ENCODE data around the gene PUSL1. TPM values are rescaled to one million over a fixed set of nuclear protein-coding genes. Genes with fewer than 3 reads are reported as not detected.

PUSL1 gene
- total and polyA plus RNA-seq, 2 of the 13 experiments (the other 11 are each of a cell fraction or from before 2014, with no cell fraction given) = 8.3 to 22.2 TPM

DNA sequence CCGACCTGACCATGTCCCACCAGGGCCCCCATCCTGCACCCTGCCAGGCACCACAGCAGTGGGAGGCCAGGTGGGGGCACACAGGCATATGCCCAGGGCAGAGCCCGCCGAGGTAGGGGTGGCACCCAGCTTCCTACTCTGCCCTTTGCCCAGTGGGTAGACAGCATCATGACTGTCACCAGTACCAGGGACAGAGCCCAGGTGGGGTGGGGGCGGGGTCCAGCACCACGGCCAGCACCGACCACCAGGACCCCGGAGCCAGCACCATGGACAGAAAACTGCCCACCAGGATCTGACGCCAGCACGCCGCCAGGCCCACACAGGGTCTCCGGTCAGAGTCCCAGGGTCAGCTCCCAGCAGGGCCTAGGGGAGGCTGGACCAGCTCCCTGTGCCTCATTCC is 26.4 kb downstream of the PUSL1 start (continued):
- TF ChIP-seq NPAS2 (CRISPR knock-in tag; IDR thresholded peaks at IDR 0.05; ENCODE audit: borderline replicate concordance) (no peak), NFE2L1 (CRISPR knock-in tag; IDR thresholded peaks at IDR 0.05; ENCODE audit: borderline replicate concordance) (no peak), HNRNPL (IDR thresholded peaks at IDR 0.05; ENCODE audit: low read depth, low read length) (peak; percentile 85), RELA (CRISPR knock-in tag; IDR thresholded peaks at IDR 0.05) (no peak), NKX3-1 (CRISPR knock-in tag; IDR thresholded peaks at IDR 0.05) (peak; percentile 86), ZZZ3 (CRISPR knock-in tag; IDR thresholded peaks at IDR 0.05; ENCODE audit: borderline replicate concordance) (no peak), NCOA5 (CRISPR knock-in tag; IDR thresholded peaks at IDR 0.05) (no peak), MATR3 (CRISPR knock-in tag; IDR thresholded peaks at IDR 0.05) (no peak), WIZ (CRISPR knock-in tag; IDR thresholded peaks at IDR 0.05) (no peak; the same call in 1 of the 2 replicates), ZNF768 (CRISPR knock-in tag; IDR thresholded peaks at IDR 0.05) (peak; percentile 75; the same call in 1 of the 2 replicates), NR2F1 (CRISPR knock-in tag; IDR thresholded peaks at IDR 0.05) (no peak), ZSCAN20 (CRISPR knock-in tag; IDR thresholded peaks at IDR 0.05; ENCODE audit: borderline replicate concordance) (peak; percentile 58; the same call in 1 of the 2 replicates)
- TF ChIP-seq, protein P1, sequence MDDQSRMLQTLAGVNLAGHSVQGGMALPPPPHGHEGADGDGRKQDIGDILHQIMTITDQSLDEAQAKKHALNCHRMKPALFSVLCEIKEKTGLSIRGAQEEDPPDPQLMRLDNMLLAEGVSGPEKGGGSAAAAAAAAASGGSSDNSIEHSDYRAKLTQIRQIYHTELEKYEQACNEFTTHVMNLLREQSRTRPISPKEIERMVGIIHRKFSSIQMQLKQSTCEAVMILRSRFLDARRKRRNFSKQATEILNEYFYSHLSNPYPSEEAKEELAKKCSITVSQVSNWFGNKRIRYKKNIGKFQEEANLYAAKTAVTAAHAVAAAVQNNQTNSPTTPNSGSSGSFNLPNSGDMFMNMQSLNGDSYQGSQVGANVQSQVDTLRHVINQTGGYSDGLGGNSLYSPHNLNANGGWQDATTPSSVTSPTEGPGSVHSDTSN (CRISPR knock-in tag; IDR thresholded peaks at IDR 0.05; ENCODE audit: borderline replicate concordance) = no peak
- TF ChIP-seq, protein P2, sequence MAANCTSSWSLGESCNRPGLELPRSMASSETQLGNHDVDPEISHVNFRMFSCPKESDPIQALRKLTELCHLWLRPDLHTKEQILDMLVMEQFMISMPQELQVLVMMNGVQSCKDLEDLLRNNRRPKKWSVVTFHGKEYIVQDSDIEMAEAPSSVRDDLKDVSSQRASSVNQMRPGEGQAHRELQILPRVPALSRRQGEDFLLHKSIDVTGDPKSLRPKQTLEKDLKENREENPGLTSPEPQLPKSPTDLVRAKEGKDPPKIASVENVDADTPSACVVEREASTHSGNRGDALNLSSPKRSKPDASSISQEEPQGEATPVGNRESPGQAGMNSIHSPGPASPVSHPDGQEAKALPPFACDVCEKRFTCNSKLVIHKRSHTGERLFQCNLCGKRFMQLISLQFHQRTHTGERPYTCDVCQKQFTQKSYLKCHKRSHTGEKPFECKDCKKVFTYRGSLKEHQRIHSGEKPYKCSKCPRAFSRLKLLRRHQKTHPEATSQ (CRISPR knock-in tag; IDR thresholded peaks at IDR 0.05; ENCODE audit: borderline replicate concordance) = no peak
- TF ChIP-seq, protein P3, sequence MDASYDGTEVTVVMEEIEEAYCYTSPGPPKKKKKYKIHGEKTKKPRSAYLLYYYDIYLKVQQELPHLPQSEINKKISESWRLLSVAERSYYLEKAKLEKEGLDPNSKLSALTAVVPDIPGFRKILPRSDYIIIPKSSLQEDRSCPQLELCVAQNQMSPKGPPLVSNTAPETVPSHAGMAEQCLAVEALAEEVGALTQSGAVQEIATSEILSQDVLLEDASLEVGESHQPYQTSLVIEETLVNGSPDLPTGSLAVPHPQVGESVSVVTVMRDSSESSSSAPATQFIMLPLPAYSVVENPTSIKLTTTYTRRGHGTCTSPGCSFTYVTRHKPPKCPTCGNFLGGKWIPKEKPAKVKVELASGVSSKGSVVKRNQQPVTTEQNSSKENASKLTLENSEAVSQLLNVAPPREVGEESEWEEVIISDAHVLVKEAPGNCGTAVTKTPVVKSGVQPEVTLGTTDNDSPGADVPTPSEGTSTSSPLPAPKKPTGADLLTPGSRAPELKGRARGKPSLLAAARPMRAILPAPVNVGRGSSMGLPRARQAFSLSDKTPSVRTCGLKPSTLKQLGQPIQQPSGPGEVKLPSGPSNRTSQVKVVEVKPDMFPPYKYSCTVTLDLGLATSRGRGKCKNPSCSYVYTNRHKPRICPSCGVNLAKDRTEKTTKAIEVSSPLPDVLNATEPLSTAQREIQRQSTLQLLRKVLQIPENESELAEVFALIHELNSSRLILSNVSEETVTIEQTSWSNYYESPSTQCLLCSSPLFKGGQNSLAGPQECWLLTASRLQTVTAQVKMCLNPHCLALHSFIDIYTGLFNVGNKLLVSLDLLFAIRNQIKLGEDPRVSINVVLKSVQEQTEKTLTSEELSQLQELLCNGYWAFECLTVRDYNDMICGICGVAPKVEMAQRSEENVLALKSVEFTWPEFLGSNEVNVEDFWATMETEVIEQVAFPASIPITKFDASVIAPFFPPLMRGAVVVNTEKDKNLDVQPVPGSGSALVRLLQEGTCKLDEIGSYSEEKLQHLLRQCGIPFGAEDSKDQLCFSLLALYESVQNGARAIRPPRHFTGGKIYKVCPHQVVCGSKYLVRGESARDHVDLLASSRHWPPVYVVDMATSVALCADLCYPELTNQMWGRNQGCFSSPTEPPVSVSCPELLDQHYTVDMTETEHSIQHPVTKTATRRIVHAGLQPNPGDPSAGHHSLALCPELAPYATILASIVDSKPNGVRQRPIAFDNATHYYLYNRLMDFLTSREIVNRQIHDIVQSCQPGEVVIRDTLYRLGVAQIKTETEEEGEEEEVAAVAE (CRISPR knock-in tag; IDR thresholded peaks at IDR 0.05; ENCODE audit: borderline replicate concordance) = no peak
- TF ChIP-seq, protein P4, sequence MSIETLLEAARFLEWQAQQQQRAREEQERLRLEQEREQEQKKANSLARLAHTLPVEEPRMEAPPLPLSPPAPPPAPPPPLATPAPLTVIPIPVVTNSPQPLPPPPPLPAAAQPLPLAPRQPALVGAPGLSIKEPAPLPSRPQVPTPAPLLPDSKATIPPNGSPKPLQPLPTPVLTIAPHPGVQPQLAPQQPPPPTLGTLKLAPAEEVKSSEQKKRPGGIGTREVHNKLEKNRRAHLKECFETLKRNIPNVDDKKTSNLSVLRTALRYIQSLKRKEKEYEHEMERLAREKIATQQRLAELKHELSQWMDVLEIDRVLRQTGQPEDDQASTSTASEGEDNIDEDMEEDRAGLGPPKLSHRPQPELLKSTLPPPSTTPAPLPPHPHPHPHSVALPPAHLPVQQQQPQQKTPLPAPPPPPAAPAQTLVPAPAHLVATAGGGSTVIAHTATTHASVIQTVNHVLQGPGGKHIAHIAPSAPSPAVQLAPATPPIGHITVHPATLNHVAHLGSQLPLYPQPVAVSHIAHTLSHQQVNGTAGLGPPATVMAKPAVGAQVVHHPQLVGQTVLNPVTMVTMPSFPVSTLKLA (IDR thresholded peaks at IDR 0.05) = no peak
- TF ChIP-seq, protein P5, sequence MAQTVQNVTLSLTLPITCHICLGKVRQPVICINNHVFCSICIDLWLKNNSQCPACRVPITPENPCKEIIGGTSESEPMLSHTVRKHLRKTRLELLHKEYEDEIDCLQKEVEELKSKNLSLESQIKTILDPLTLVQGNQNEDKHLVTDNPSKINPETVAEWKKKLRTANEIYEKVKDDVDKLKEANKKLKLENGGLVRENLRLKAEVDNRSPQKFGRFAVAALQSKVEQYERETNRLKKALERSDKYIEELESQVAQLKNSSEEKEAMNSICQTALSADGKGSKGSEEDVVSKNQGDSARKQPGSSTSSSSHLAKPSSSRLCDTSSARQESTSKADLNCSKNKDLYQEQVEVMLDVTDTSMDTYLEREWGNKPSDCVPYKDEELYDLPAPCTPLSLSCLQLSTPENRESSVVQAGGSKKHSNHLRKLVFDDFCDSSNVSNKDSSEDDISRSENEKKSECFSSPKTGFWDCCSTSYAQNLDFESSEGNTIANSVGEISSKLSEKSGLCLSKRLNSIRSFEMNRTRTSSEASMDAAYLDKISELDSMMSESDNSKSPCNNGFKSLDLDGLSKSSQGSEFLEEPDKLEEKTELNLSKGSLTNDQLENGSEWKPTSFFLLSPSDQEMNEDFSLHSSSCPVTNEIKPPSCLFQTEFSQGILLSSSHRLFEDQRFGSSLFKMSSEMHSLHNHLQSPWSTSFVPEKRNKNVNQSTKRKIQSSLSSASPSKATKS (CRISPR knock-in tag; IDR thresholded peaks at IDR 0.05) = no peak
- TF ChIP-seq, protein P6, sequence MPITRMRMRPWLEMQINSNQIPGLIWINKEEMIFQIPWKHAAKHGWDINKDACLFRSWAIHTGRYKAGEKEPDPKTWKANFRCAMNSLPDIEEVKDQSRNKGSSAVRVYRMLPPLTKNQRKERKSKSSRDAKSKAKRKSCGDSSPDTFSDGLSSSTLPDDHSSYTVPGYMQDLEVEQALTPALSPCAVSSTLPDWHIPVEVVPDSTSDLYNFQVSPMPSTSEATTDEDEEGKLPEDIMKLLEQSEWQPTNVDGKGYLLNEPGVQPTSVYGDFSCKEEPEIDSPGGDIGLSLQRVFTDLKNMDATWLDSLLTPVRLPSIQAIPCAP (CRISPR knock-in tag; IDR thresholded peaks at IDR 0.05; ENCODE audit: low read depth) = no peak

Data from HepG2 (cell line).